IPS-18c (cell line): Measurements from ENCODE around the gene KCP.
A peak's percentile ranks its signal among the peaks of the same experiment; 100 is the strongest.

Experiments used
- H3K4me3 ChIP-seq: 2 replicates; pipeline ENCODE4 v1.7.0; 2013; ENCODE audit warnings: low read depth, mild to moderate bottlenecking, low read length, moderate library complexity; ENCODE audit not compliant: insufficient read depth
- H3K9me3 ChIP-seq: one replicate; pipeline ENCODE4 v1.6.1; 2013; ENCODE audit warnings: mild to moderate bottlenecking, low read length, moderate library complexity; ENCODE audit not compliant: control insufficient read depth, insufficient read depth

KCP gene

GRCh38 chr7:128873234-128873633 is 37.3 kb downstream of the KCP start:
- no peaks in the 10 kb centered on the region for H3K9me3 ChIP-seq
- no peak overlapping the region for H3K4me3 ChIP-seq

GRCh38 chr7:128872394-128872824 is 38.1 kb downstream of the KCP start:
- H3K9me3 ChIP-seq, result no peaks in the 10 kb centered on the region

GRCh38 chr7:128871050-128871449 is 39.5 kb downstream of the KCP start:
- Histone ChIP-seq H3K4me3 (no peak overlapping the region), H3K9me3 (no peaks in the 10 kb centered on the region)

More at GRCh38 chr7:128872394-128872824, 38.1 kb downstream of the KCP start:
- no peak overlapping the region for H3K4me3 ChIP-seq

GRCh38 chr7:128869944-128870285 is 40.6 kb downstream of the KCP start:
- Histone ChIP-seq H3K9me3 (no peaks in the 10 kb centered on the region), H3K4me3 (peak overlapping the region; percentile 71)

- H3K9me3 ChIP-seq, result no peaks in the 10 kb centered on the region
- peak overlapping the region; percentile 71 for H3K4me3 ChIP-seq
These were observed 41.2 kb downstream of the KCP start for GRCh38 chr7:128869138-128869943.

GRCh38 chr7:128868624-128869137 is 41.8 kb downstream of the KCP start:
- H3K4me3 ChIP-seq, result peak overlapping the region; percentile 71; the same call in 1 of the 2 replicates
- H3K9me3 ChIP-seq, result no peaks in the 10 kb centered on the region

- no peaks in the 10 kb centered on the region for H3K9me3 ChIP-seq
- H3K4me3 ChIP-seq, result peak overlapping the region; percentile 71; the same call in 1 of the 2 replicates
These were observed 42.5 kb downstream of the KCP start for GRCh38 chr7:128867842-128868623.

- Histone ChIP-seq H3K4me3 (no peak overlapping the region), H3K9me3 (no peaks in the 10 kb centered on the region)
These were observed 43.3 kb downstream of the KCP start for GRCh38 chr7:128867241-128867640.

GRCh38 chr7:128865996-128866877 is 44.3 kb downstream of the KCP start:
- no peak overlapping the region for H3K4me3 ChIP-seq
- H3K9me3 ChIP-seq, result no peaks in the 10 kb centered on the region

- no peaks in the 10 kb centered on the region for H3K9me3 ChIP-seq
- no peak overlapping the region for H3K4me3 ChIP-seq
These were observed 45.2 kb downstream of the KCP start for GRCh38 chr7:128865303-128865702.

- H3K9me3 ChIP-seq, result no peaks in the 10 kb centered on the region
- peak overlapping the region; percentile 96 for H3K4me3 ChIP-seq
These were observed 47.0 kb downstream of the KCP start for GRCh38 chr7:128863433-128863989.

GRCh38 chr7:128862571-128863432 is 47.7 kb downstream of the KCP start, which contains the start of gene ATP6V1F:
ATP6V1F (plus strand) TSS chr7:128862856; CDS start chr7:128862905, 49 bp downstream.
- Histone ChIP-seq H3K9me3 (no peaks in the 10 kb centered on the region), H3K4me3 (peak within 1 kb of the TSS; percentile 96)

GRCh38 chr7:128861957-128862570 is 48.4 kb downstream of the KCP start:
- H3K4me3 ChIP-seq, result peak overlapping the region; percentile 96; the same call in 1 of the 2 replicates

GRCh38 chr7:128860158-128861073 is 50.1 kb downstream of the KCP start:
- Histone ChIP-seq H3K4me3 (no peak overlapping the region; the same call in 1 of the 2 replicates), H3K9me3 (no peaks in the 10 kb centered on the region)

More at GRCh38 chr7:128861957-128862570, 48.4 kb downstream of the KCP start:
- no peaks in the 10 kb centered on the region for H3K9me3 ChIP-seq
